K562 (cell line): Measurements from ENCODE around the gene FAM50A. TPM values are rescaled to one million over a fixed set of nuclear protein-coding genes. Genes with fewer than 3 reads are reported as not detected.

Experiments
- ATAC-seq: fragments of 200-7000 bp; cut with Tn5 transposase; 3 replicates; pipeline ENCODE4 v1.9.1; 2020; ENCODE audit warnings: moderate library complexity
- BruUV-seq: library from RNA; stranded (reverse); fragments of 400-500 nt; replicated peaks from 2 replicates; lab custom pipeline; 2021; lab: Mats Ljungman, UMichigan
- CTCF ChIA-PET: fragments of 300-600 bp; formaldehyde crosslinking; extraction: SDS; loops from one replicate; lab custom pipeline; 2021; ENCODE audit warnings: low intra/inter-chr PET ratio; lab: Yijun Ruan, JAX
- POLR2A ChIA-PET: fragments of 300-600, 350-650 bp; sonication (Branson Sonifier 250); formaldehyde crosslinking; extraction: SDS; loops from one replicate; lab custom pipeline; 2021; ENCODE audit warnings: antibody characterized with exemption, inconsistent platforms; lab: Yijun Ruan, JAX
- DNase-seq, 4 experiments: peaks; one replicate each; pipeline versions ENCODE4 v3.0.0 to v3.0.0-alpha.2; 2011 to 2018; ENCODE audit warnings: low spot score in 3 of 4, mixed read lengths in 3 of 4; ENCODE audit errors: extremely low read depth in 1 of 4
- FAIRE-seq: peaks from 2 replicates; lab custom pipeline; 2011; peaks lifted over from hg19 to GRCh38; lab: Jason Lieb, UNC
- H2AFZ ChIP-seq: 2 replicates; pipeline ENCODE4 v1.6.0; 2011; ENCODE audit warnings: low read depth, low read length, control low read depth, inconsistent platforms
- H3K27ac ChIP-seq: fragments of 200-600 bp; 3 replicates; pipeline ENCODE4 v1.8.0; 2011; ENCODE audit warnings: low read depth, mild to moderate bottlenecking, control low read depth, inconsistent platforms, low read length, moderate library complexity, mixed read lengths; ENCODE audit errors: extremely low read depth
- H3K27me3 ChIP-seq, 2 experiments: fragments of 300-600 bp in 1 of 2; 2 replicates in 1 of 2; 3 replicates in 1 of 2; pipeline versions ENCODE4 v1.6.0 to v1.8.0; 2011; ENCODE audit warnings: inconsistent platforms in 2 of 2, low read length in 2 of 2, mild to moderate bottlenecking in 1 of 2, mixed read lengths in 1 of 2, moderate library complexity in 1 of 2; ENCODE audit not compliant: control insufficient read depth in 2 of 2, insufficient read depth in 2 of 2
- H3K36me3 ChIP-seq: fragments of 300-600 bp; 3 replicates; pipeline ENCODE4 v1.8.0; 2011; ENCODE audit warnings: mild to moderate bottlenecking, low read length, inconsistent platforms; ENCODE audit not compliant: control insufficient read depth, insufficient read depth
- H3K4me1 ChIP-seq, 2 experiments: fragments of 200-600 bp in 1 of 2; replicated peaks in 1 of 2; 2 replicates in 1 of 2; 3 replicates in 1 of 2; pipeline versions ENCODE4 v1.5.1 to v1.8.0; 2011; ENCODE audit warnings: inconsistent platforms in 2 of 2, low read length in 2 of 2, mild to moderate bottlenecking in 1 of 2, mixed read lengths in 1 of 2, moderate library complexity in 1 of 2; ENCODE audit not compliant: control insufficient read depth in 2 of 2, insufficient read depth in 2 of 2
- H3K4me2 ChIP-seq: 2 replicates; pipeline ENCODE4 v1.6.1; 2011; ENCODE audit warnings: low read length, control low read depth, inconsistent platforms, mixed read lengths; ENCODE audit not compliant: insufficient read depth
- H3K4me3 ChIP-seq: fragments of 200-600 bp; sonication (generic), shearing (Covaris generic); 2 replicates; pipeline ENCODE4 v1.5.1; 2016; ENCODE audit warnings: control low read depth, inconsistent platforms
- H3K79me2 ChIP-seq: fragments of 200-600 bp; 3 replicates; pipeline ENCODE4 v1.8.0; 2011; ENCODE audit warnings: low read length, inconsistent platforms; ENCODE audit not compliant: control insufficient read depth, insufficient read depth
- H3K9ac ChIP-seq, 2 experiments: 2 replicates each; pipeline versions ENCODE4 v1.6.0 to v1.6.1; 2011; ENCODE audit warnings: low read depth in 2 of 2, low read length in 2 of 2, control low read depth in 1 of 2, inconsistent platforms in 1 of 2, mild to moderate bottlenecking in 1 of 2, mixed read lengths in 1 of 2; ENCODE audit not compliant: insufficient read depth in 1 of 2
- H3K9me1 ChIP-seq: one replicate; pipeline ENCODE4 v1.6.0; 2011; ENCODE audit warnings: inconsistent platforms, mild to moderate bottlenecking, low read length, moderate library complexity; ENCODE audit not compliant: control insufficient read depth, insufficient read depth
- H3K9me3 ChIP-seq: replicated peaks from 2 replicates; pipeline ENCODE4 v1.5.1; 2011; ENCODE audit warnings: low read depth, low read length, inconsistent platforms; ENCODE audit not compliant: control insufficient read depth, insufficient read depth
- H4K20me1 ChIP-seq: replicated peaks from 2 replicates; pipeline ENCODE4 v1.6.1; 2011; ENCODE audit warnings: low read length, inconsistent platforms, mixed read lengths; ENCODE audit not compliant: control insufficient read depth, insufficient read depth
- ATF1 ChIP-seq, 2 experiments: fragments of 450-650 bp in 1 of 2; IDR thresholded peaks; 2 replicates each; pipeline ENCODE4 v1.6.1; 2016; ENCODE audit warnings: missing compliant biosample characterization in 1 of 2, missing genetic modification characterization in 1 of 2
- ATF3 ChIP-seq, 2 experiments: fragments of 450-650 bp in 1 of 2; sonication (generic) in 1 of 2; formaldehyde crosslinking in 1 of 2; IDR thresholded peaks in 1 of 2; conservative IDR thresholded peaks in 1 of 2; 2 replicates each; pipeline versions ENCODE4 v1.6.1 to v1.8.1; 2016 to 2023; ENCODE audit warnings: mild to moderate bottlenecking in 2 of 2, moderate library complexity in 2 of 2, inconsistent platforms in 1 of 2, missing genetic modification reagents in 1 of 2
- CBFA2T2 ChIP-seq: fragments of 450-650 bp; conservative IDR thresholded peaks from 2 replicates; pipeline ENCODE4 v1.6.1; 2017; ENCODE audit warnings: mild to moderate bottlenecking
- CHD4 ChIP-seq: fragments of 200-600 bp; sonication (generic); IDR thresholded peaks from 3 replicates; pipeline ENCODE4 v1.6.1; 2012; ENCODE audit warnings: low read depth, mild to moderate bottlenecking, mixed read lengths, low read length, inconsistent platforms; ENCODE audit not compliant: insufficient read depth, insufficient replicate concordance, poor library complexity, severe bottlenecking
- CREM ChIP-seq: IDR thresholded peaks from 2 replicates; pipeline ENCODE4 v1.6.1; 2014; ENCODE audit warnings: antibody characterized with exemption, low read depth
- CTBP1 ChIP-seq: fragments of 450-650 bp; IDR thresholded peaks from 2 replicates; pipeline ENCODE4 v1.6.1; 2016; ENCODE audit warnings: borderline replicate concordance
- E2F3 ChIP-seq: fragments of 250-450 bp; sonication (Bioruptor Pico); IDR thresholded peaks from 2 replicates; pipeline ENCODE4 v1.4.0; 2020; ENCODE audit warnings: mild to moderate bottlenecking
- HDAC1 ChIP-seq, 2 experiments: fragments of 450-650 bp; IDR thresholded peaks; 2 replicates each; pipeline ENCODE4 v1.6.1; 2016 to 2017; ENCODE audit warnings: inconsistent platforms in 1 of 2, mild to moderate bottlenecking in 1 of 2, moderate library complexity in 1 of 2
- ID3 ChIP-seq, 2 experiments: fragments of 250-450 bp in 1 of 2; fragments of 450-650 bp in 1 of 2; sonication (Bioruptor Pico) in 1 of 2; IDR thresholded peaks; 2 replicates each; pipeline versions ENCODE4 v1.6.1 to v1.8.0; 2016 to 2021; ENCODE audit warnings: mild to moderate bottlenecking in 2 of 2, moderate library complexity in 2 of 2, missing compliant biosample characterization in 1 of 2, missing genetic modification characterization in 1 of 2
- KDM5B ChIP-seq: fragments of 200-600 bp; sonication (generic); IDR thresholded peaks from 2 replicates; pipeline ENCODE4 v1.6.1; 2012; ENCODE audit warnings: low read depth, mild to moderate bottlenecking, moderate library complexity, low read length, control low read depth, inconsistent platforms; ENCODE audit not compliant: insufficient replicate concordance
- MAFG ChIP-seq: fragments of 450-650 bp; conservative IDR thresholded peaks from 2 replicates; pipeline ENCODE4 v1.6.1; 2016; ENCODE audit warnings: missing genetic modification characterization, missing compliant biosample characterization
- NR1H2 ChIP-seq: sonication (generic); formaldehyde crosslinking; IDR thresholded peaks from 2 replicates; pipeline ENCODE4 v1.4.0; 2020; ENCODE audit warnings: mild to moderate bottlenecking, missing genetic modification reagents
- RCOR1 ChIP-seq, 2 experiments: IDR thresholded peaks; 2 replicates each; pipeline ENCODE4 v1.6.1; 2012; ENCODE audit warnings: low read depth in 2 of 2, low read length in 2 of 2, borderline replicate concordance in 1 of 2, improper control_type of control experiment in 1 of 2
- RUNX1 ChIP-seq: sonication (generic); IDR thresholded peaks from 2 replicates; pipeline ENCODE4 v1.6.1; 2016; ENCODE audit warnings: antibody characterized with exemption, low read depth
- SNRNP70 ChIP-seq: fragments of 200-400 bp; formaldehyde crosslinking; optimal IDR thresholded peaks from 2 replicates; pipeline ENCODE3; 2017; ENCODE audit warnings: low read depth, low read length
- STAG1 ChIP-seq: sonication (generic); formaldehyde crosslinking; IDR thresholded peaks from 2 replicates; pipeline ENCODE4 v1.5.0; 2020; ENCODE audit warnings: missing genetic modification reagents, borderline replicate concordance
- SUPT5H ChIP-seq: fragments of 450-650 bp; IDR thresholded peaks from 2 replicates; pipeline ENCODE4 v1.6.1; 2016
- TCF7L2 ChIP-seq: fragments of 150-350 bp; IDR thresholded peaks from 2 replicates; pipeline ENCODE4 v1.6.1; 2016; ENCODE audit warnings: low read depth, mild to moderate bottlenecking, low read length, moderate library complexity
- ZFP1 ChIP-seq: fragments of 450-650 bp; formaldehyde crosslinking; IDR thresholded peaks from 2 replicates; pipeline ENCODE4 v1.4.0; 2020; ENCODE audit warnings: mild to moderate bottlenecking, mixed read lengths
- ZNF408 ChIP-seq: fragments of 250-450 bp; sonication (Bioruptor Pico); IDR thresholded peaks from 2 replicates; pipeline ENCODE4 v1.4.0; 2020; ENCODE audit warnings: low read depth, mild to moderate bottlenecking, moderate library complexity
- ZNF785 ChIP-seq: fragments of 250-450 bp; sonication (Bioruptor Pico); IDR thresholded peaks from 2 replicates; pipeline ENCODE4 v1.4.0; 2020; ENCODE audit warnings: mild to moderate bottlenecking
- WGBS: fragments of 100-300 bp; shearing (Covaris generic); methylation state at CpG from one replicate; pipeline ENCODE4 v1.1.6; 2016; ENCODE audit warnings: low coverage, mixed read lengths; ENCODE audit not compliant: insufficient coverage; ENCODE audit errors: missing lambda C conversion rate; 5-methylcytosine and 5-hydroxymethylcytosine counted together
- in situ Hi-C: fragments of 300-500 bp; cut with MboI; formaldehyde crosslinking; loops from 4 replicates; pipeline ENCODE4 v1.15.0; 2018; ENCODE audit warnings: inconsistent platforms, mixed read lengths
- intact Hi-C: fragments of 100-400 bp; cut with micrococcal nuclease; formaldehyde crosslinking; loops from 2 replicates; pipeline ENCODE4 v1.14.2; 2022
- polyA plus RNA-seq, 8 experiments: library from polyadenylated mRNA; depleted of rRNA in 4 of 8; stranded (reverse) in 5 of 8; unstranded in 3 of 8; fragments of >200 nt; fragmentation: Nextera tagmentation in 2 of 8; fragmentation: Illumina TruSeq in 1 of 8; extraction: Ambion mirVana in 2 of 8; extraction: Trizol in 1 of 8; gene quantifications; 2 replicates each; pipeline versions ENCODE4 v1.2.1 to v1.2.3, GENCODE V29; 2011 to 2014; ENCODE audit warnings: inconsistent platforms in 1 of 8, missing spikeins in 1 of 8
- total RNA-seq, 7 experiments: library from RNA; depleted of rRNA in 6 of 7; stranded (reverse); fragments of >200 nt in 6 of 7; fragmentation: Illumina TruSeq in 2 of 7; extraction: Trizol in 2 of 7; gene quantifications; 2 replicates each; pipeline versions ENCODE4 v1.2.1 to v1.2.3, GENCODE V29; 2011 to 2021; ENCODE audit warnings: low replicate concordance in 1 of 7

The FAM50A gene
- total and polyA plus RNA-seq, 9 of the 15 experiments (the other 6 are each of a cell fraction or from before 2014, with no cell fraction given), result 4.4 to 114 (median 67.3) TPM

GRCh38 chrX:154436983-154437752 is 6.8 kb upstream of the FAM50A start, which contains the start of gene GDI1:
TSS of gene GDI1 (plus strand) at chrX:154437154. CDS start at chrX:154437255, 101 bp downstream.
- Histone ChIP-seq H3K9ac (peak within 1 kb of the TSS; percentile 63 to 91; a peak in 3 of 4 replicates), H4K20me1 (peaks cover 5% of the 10 kb centered on the region; the same call in 1 of the 2 replicates), H3K27ac (peak within 1 kb of the TSS; percentile 83; the same call in 2 of the 3 replicates), H3K27me3 (no peaks in the 10 kb centered on the region), H3K4me2 (peak within 1 kb of the TSS; percentile 84), H3K9me1 (peaks cover 3% of the 10 kb centered on the region), H3K79me2 (peaks cover 22% of the 10 kb centered on the region), H3K36me3 (peaks cover 73% of the 10 kb centered on the region; the same call in 2 of the 3 replicates), H3K4me3 (peak within 1 kb of the TSS; percentile 68), H3K9me3 (no peaks in the 10 kb centered on the region), H3K4me1 (peaks cover 2 to 40% of the 10 kb centered on the region in 2 experiments; a peak in 4 of 5 replicates), H2AFZ (peak within 1 kb of the TSS; percentile 79; the same call in 1 of the 2 replicates)
- DNase-seq (peak in 3 of 4 experiments; percentile 59 to 68 (median 66)), FAIRE-seq (no peak), ATAC-seq (peak; percentile 76)
- POLR2A ChIA-PET, result no interaction called here
- in situ Hi-C loops, result no loop called here
- WGBS, result 0% methylated on average over 5 of the region's 93 CpGs
- CTCF ChIA-PET, result no interaction called here
- BruUV-seq, result no TSS peak
- intact Hi-C loops, result no loop called here
- no peak for TF ChIP-seq ID3 (CRISPR knock-in tag; IDR thresholded peaks at IDR 0.05)
- TF ChIP-seq ID3 (tag; IDR thresholded peaks at IDR 0.05), result no peak
- TF ChIP-seq MAFG (tag), result no peak
- TF ChIP-seq SUPT5H, result no peak
- no peak for TF ChIP-seq NR1H2
- TF ChIP-seq STAG1 (CRISPR knock-in tag), result no peak
- TF ChIP-seq ZFP1 (CRISPR knock-in tag), result no peak
- peak; percentile 53 for TF ChIP-seq CTBP1
- no peak for TF ChIP-seq ATF3 (IDR thresholded peaks at IDR 0.05)
- TF ChIP-seq ATF3 (CRISPR knock-in tag; conservative IDR thresholded peaks at IDR 0.05), result no peak
- TF ChIP-seq KDM5B, result peak; percentile 30
- no peak for TF ChIP-seq E2F3 (CRISPR knock-in tag)
- no peak for TF ChIP-seq RCOR1 (IDR thresholded peaks at IDR 0.05; ENCODE audit: borderline replicate concordance in 1 of 2, low read depth in 2 of 2, low read length in 2 of 2)
- TF ChIP-seq CBFA2T2, result no peak
- TF ChIP-seq TCF7L2, result no peak
- peak; percentile 50; the same call in 1 of the 2 replicates for TF ChIP-seq CREM
- TF ChIP-seq RUNX1, result no peak
- TF ChIP-seq SNRNP70, result no peak
- TF ChIP-seq CHD4, result no peak
- TF ChIP-seq HDAC1 (IDR thresholded peaks at IDR 0.05), result peak in 1 of 2 experiments; percentile 41; a peak in 1 of 4 replicates
- TF ChIP-seq ATF1 (CRISPR knock-in tag; IDR thresholded peaks at IDR 0.05), result no peak
- TF ChIP-seq ATF1 (tag; IDR thresholded peaks at IDR 0.05), result peak; percentile 23; the same call in 1 of the 2 replicates
- TF ChIP-seq ZNF785 (CRISPR knock-in tag), result no peak
- no peak for TF ChIP-seq ZNF408
